Measurements from ENCODE around the gene HNRNPA0.

Gene HNRNPA0

DNA sequence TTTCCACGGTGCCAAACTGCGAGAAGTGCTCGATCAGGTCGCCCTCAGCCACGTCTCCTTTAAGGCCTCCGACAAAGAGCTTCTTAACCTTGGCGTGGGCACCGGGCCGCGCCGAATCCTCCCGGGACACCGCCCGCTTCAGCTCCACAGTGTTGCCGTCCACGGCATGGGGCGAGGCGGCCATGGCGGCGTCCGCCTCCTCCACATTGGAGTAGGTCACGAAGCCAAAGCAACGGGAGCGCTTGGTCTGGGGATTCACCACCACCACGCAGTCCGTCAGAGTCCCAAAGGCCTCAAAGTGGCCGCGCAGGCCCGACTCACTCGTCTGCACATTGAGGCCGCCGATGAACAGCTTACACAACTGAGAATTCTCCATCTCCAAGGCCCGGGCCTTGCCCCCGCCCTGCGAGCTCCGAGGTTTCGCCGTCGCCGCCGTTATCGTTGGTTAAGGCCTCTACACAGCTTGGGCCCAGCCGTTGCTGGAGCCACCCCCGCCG is 424 bp downstream of the HNRNPA0 start:
- no peak for DNase-seq

DNA sequence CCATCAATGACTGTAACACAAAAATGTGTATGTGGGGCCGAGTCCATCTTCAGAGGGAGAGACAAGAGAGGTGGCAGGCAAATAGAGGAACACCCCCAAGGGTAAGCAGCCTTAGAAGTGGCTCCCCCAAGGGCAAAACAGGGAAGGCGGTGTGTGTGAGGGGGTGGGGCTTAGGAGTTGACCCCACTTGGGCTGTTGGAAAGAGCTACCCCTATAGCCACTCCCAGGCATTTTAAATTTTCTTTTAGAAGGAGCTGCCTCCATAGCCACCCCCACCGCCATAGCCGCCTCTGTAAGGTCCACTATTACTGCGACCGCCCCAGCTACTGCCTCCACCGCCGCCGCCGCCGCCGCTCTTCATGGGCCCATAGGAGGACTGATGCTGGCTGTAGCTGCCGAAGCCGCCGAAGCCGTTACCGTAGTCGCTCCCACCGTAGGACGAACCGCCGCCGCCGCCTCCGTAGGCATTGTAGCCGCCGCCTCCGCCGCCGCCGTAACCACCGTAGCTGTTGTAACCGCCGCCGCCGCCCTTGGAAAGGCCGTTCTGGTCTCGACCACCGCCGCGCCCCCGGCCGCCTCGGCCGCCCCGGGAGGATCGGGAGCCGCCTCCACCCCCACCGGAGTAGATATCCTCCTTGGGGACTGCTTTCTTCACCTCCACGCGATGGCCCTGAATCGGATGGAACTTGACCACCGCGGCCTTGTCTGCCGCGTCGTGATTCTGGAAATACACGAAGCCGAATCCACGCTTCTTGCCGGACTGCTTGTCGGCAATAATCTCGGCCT is 1.1 kb downstream of the HNRNPA0 start:
- DNase-seq = peak; percentile 31

DNA sequence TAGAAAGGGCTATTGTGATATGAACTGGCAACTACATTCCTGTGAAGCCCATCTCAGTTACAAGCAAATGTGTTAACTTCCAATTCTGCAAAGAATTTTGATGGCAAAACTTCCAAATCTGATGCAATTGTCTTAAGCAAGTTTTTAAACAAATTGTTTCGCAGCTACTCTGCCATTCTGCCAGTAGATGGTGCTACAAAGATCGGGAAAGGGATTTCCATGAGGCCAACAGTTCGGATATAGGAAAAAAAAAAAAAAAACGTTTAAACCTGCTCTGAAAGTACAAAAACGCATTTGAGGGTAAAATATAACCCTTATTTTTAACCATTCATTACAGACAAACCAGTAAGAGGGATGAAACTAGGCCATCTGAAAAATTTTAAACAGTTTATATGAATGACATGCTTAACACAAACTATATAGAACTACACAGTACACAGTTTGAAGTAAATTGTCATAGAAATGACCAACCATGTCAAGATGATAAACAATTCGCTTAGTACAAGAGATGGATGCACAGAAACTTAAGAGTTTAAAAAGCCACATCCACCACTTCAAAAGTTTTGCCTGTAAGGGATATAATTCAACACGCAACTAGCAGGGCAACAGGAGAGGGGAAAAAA is 2.2 kb downstream of the HNRNPA0 start:
- DNase-seq = peak; percentile 65

DNA sequence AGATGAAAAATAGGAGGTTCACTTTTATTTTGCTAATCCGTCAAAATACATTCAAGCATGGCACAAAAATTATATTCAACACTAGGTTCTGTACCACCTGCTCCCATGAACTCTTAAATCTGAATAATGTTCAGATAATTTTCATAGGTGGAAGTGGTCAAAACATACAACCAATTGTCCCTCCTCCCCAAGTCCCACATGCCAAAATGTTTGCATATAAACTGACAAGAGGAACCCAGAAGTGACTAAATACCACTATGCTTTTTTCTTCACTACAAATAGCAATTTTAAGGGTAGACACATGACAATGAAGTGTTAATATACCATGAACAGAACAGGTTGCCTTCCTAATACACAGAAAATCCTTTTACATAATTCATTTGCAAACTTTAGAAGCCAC is 3.7 kb downstream of the HNRNPA0 start:
- DNase-seq = no peak

DNA sequence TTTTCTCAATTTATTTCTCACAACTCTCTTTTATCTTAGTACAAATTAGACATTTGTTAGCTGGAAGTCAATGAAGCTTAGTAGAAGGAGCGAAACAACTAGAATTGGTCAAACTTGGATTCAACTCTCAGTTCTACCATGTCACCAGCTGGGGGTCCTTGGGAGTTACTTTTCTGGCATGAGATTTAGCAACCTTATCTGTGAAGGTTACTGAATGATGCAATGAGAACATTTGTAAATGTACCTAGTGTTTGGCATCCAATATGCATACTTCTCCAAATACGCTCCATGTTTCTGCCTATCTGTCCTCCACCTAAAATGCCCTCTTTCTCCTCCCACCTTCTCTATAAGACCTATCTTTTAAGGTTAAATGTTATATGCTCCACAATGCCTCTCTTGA is 6.3 kb downstream of the HNRNPA0 start:
- no peak for DNase-seq

DNA sequence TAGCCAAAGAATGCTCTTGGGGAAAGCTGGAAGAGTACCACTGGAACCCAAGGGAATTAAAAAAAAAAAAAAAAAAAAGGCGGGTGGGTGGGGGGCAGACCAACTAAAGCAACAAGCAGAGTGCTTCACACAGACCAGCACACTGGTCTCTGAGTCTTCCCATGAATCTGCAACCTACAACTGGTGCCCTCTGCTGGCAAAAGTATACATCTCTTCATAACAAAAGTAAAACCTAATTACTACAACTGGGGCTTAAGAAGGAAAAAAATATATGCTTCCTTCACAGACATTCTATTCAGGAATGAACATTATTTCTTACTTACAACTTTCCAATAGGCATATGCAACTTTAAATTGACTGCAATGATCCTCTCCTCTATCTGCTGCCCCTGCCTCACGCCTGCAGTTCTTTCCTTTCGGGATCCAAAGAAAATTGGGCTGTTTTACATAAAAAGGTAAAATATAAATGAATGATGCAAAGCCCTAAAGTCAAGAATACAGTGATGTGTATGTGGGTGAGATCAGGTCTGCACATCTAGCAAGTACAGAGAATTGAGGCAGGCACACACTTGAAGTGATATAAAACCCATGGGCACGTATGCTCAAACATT is 11.0 kb downstream of the HNRNPA0 start:
- peak; percentile 52 for DNase-seq

DNA sequence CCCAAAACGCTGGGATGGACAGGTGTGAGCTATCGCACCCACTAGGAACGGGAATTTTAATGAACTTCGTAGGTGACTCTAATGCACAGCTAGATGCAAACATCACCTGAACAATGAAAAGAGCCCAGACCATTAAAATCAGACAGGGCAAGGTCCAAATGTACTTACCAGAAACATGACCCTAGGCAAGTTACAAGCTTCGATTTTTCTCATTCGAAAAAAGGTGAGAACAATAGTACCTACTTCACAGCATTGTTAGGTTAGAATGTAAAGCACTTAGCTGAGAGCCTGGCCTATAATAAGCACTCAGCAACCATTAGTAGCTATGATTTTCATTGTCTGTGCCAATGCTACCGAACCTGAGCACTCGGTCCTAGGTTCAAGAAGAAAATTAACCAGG is 12.4 kb downstream of the HNRNPA0 start:
- DNase-seq = no peak

DNA sequence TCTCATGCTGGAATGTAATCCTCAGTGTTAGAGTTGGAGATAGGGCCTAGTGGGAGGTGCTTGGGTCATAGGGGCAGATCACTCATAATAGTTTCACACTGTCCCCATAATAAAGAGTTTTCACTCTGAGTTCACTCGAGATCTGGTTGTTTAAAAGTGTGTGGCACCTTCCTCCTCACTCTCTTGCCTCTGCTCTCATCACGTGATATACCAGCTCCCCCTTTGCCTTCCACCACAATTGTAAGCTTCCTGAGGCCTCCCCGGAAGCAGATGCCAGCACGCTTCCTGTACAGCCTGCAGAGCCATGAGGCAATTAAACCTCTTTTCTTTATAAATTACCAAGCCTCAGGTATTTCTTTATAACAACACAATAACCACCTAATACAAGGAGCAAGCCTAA is 14.4 kb downstream of the HNRNPA0 start:
- DNase-seq = no peak

DNA sequence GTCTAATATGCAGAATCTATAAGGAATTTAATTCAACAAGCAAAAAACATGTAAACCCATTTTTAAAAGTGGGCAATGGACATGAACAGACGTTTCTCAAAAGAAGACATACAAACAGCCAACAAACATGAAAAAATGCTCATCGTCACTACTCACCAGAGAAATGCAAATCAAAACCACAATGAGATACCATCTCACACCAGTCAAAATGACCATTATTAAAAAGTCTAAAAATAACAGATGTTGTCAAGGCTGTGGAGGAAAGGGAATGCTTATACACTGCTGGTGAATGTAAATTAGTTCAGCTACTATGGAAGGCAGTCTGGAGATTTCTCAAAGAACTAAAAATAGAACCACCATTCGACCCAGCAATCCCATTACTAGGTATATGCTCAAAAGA is 15.2 kb downstream of the HNRNPA0 start:
- no peak for DNase-seq

DNA sequence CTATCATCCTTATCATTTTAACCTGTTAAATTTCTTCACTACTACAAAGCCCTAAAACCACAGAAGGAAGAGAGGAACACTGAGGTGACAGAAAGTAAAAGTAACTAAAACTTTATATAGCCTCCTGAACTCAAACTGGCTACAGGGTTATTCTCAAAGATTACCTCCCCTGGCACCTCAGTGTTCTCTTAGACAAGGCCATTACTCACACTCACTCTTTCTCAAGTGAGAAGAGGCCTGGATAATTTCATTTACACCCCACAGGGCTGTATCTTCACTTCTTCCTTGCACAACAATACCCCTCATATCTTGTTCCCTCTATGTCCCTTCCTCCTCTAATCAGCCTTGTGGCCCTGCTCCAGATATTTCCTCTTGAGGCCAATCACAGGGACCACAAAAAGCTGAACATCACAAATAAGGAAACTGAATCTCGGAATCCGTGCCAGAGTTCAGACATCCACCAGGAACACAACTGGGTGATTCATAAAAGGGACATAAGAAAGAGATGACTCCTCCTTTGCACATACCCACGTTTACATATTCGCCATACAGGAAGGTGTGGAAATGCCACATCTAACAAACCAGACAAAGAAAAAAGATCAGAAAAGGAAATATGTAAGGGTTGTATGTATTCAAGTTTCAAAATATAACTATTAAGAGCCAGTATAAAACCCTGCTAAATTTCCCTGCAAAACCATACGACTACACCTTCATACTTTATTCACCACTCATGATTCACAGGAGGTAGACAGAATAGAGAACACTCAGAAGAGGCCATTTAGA is 16.6 kb downstream of the HNRNPA0 start:
- DNase-seq = peak; percentile 60

DNA sequence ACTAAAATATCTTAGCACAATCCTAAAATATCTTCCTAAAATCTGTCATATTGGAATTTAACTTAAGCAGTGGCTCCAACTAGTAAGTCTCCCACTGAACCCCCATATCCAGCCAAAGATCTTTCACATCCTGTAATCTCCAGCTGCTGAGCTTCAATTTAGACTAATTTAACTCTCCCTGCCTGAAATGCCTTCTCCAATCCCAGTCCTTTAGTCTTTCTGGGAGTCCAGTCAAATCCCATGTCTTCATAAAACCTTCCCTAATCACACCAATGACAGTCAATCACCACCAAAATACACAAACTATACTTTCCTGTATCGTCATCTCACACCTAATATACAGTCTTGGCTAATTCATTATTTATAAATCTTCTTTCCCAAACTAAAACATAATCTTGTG is 17.7 kb downstream of the HNRNPA0 start:
- no peak for DNase-seq

DNA sequence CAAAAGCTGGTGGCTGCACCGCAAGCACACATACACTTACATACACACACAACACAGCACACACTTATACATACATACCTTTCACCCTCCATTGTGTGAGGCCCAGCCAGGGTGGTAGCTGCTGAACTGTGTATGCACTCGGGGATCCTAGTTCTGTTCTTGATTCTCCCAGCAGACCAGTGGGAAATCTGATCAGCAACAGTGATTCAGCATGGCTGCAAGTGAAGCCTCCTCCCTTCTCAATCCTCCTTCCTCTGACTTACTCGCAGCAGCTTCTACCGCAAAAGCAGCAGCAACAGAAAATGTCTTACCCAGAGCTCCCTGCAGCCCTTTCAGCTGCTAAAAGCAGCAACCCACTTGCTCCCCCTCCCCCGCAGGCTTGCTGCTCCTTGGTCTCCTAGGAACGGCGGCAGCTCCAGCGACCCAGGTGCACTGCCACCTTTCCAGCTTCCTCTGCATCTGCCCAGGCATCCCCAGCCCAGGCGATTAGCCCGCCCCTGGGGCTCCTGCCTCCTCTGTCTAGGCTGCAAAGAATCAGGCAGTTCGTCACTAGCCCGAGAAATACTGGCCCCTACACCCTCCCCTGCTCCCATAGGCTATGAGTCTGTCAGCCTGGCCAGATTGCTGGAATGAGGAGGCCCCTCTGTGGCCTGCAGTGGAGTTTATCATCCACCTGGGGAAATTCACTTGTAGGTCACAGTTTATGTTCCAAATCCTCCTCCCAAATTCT is 18.4 kb downstream of the HNRNPA0 start, which contains the start of gene KLHL3:
KLHL3 (minus strand) TSS at position 535 of the 730 bp plus-strand sequence; CDS start at position 92, 443 bp downstream.
- DNase-seq = no peak

DNA sequence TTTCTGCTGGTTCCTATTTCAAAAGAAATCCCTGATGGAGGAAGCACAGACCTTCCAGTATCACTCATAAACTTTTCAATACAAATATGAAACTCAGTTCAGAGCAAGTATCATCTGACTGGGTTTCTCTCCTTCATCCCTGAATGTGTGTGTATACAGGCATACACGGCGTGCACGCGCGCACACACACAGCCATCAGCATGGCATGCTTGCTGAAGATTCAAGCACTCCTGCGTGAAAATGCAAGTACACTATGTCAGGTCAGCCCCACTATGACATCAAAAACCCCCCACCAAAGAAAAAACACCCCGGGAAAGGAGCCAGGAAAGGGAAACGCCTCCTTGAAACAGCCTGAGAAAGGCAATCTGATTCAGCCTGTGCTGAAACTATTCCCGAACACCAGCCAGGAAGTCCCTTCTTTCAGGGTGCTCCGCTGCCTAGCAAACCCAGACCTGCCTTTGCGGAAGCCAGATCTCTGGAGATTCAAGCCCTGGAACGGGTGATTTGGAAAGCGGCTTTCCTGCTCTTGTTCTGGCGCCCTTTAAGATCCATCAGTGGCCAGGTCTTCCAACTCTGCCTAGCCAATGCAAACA is 19.1 kb downstream of the HNRNPA0 start:
- DNase-seq = no peak

DNA sequence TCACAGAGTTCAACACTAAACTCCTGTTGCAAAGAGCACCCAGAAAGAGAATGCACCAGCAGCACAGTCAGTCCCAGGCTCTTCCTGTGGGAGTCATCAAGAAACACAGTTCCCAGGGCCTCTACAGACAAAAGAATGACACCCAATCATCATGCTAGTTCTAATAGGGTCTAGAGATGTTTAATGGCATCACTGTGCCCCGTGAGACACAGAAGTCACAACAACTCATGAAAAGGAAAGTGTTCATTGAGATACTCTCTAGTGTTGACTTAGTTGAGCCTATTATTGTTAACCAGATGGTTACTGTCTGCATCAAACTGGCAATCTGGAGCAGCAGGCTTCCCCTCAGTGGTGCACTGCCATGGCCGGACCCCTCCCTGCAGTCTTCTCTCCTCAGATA is 19.8 kb downstream of the HNRNPA0 start:
- DNase-seq = no peak

DNA sequence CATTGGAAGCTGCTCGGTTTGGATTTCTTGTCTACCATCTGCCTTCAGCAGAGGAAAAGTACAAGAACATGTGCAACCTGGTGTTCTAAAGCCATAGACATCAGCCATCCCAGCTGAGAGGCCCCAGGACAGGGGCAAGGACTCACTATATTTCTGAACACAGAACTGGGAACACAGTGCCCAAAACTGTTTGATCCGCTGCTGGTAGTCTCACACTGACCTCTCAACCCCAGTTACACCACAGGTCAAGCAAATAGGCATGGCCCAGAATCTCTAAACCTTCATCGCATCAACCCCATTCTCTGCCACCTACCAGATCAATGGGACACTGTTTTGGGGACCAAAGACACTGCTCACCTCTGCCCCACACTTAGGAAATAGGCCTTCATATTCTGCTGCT is 20.2 kb downstream of the HNRNPA0 start:
- DNase-seq = no peak

DNA sequence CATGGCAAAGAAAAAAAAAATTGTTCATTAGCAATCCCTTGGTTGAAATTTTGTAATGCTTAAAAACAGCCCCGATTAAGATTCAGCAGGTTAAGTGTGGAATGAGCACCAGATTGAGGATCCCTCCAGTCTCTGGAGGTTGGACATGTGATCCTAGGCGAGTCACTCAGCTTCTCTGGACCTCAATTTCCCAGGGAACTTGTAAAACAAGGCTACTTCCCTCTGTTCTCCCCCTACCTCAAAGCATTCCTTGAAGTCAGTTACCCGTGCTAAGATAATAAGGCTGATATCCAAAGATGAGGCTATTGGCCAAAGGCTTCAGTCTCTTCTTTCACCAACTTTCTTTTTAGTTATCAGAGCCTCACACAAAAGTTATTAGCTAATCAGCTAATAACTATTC is 21.2 kb downstream of the HNRNPA0 start:
- DNase-seq = no peak

DNA sequence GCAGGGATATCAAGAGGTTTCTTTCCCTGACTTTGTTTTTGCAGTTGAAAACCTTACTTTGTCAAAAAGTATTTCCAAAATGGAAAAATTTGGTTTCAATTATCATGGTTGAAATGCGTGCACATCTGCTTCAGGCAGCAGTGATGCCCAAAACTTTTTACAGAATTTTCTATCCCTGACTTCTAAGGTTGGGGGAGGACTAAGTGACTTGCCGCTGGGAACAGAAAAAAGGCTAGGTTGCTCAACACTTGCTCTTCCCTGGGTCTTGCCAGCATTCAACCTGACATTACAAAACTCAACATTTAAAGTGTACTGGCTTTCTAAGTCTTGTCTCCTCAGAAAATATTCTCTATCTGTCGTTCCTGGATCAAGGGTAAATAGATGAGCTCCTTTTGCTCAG is 23.0 kb downstream of the HNRNPA0 start:
- no peak for DNase-seq

DNA sequence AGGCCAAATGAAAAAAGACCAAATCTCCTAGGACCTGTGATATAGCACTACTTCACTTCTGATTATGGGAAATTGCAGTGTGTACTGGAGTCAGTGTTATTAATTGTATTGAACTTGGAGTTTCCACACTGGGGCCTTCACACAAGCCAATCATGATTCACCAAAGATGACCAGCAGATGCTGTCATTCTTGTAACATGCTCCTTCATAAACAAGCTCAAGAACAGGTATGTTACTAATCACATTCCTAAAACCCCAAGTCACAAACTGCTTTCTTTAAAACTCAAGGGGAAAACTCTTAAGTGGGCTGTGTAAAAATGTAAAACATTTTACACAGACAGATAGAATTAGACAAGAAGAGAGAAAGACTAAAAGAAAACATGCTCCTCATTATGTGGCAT is 23.8 kb downstream of the HNRNPA0 start:
- DNase-seq = no peak

DNA sequence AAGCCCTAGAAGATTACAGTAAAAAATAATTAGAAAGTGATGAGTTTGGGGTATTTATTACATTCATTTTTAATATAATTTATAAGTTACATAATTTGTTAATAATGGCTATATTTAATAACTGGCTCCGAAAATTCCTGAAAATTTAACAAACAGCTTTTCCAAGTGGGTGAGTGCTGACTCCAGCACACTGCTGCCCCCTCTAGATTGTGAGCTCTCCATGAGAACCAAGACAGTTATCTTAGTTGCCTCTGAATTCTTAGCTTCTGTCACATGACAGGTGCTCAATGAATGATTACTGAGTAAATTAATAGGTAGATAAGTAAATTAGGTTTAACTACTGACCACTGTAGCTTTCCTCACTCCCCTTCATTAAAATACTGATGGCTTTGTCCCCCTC is 26.1 kb downstream of the HNRNPA0 start:
- no peak for DNase-seq

DNA sequence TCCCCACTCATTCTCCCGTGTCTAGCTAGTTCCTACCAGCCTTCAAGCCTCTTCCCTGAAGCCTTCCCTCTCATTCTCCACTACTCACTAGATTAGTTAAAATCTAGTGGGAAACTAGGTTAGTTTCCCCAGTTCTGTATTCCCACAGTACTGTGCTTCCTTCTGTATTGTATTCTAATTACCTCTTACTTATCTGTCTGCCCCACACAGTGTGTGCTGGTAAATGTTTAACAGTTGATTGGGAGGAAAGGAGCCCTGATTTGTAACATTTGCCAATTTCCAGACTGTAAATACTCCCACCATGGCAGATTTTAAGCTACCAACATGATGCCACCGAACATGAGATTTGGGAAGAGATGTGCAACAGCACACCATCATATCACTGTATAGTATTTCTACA is 26.5 kb downstream of the HNRNPA0 start:
- DNase-seq = no peak

DNA sequence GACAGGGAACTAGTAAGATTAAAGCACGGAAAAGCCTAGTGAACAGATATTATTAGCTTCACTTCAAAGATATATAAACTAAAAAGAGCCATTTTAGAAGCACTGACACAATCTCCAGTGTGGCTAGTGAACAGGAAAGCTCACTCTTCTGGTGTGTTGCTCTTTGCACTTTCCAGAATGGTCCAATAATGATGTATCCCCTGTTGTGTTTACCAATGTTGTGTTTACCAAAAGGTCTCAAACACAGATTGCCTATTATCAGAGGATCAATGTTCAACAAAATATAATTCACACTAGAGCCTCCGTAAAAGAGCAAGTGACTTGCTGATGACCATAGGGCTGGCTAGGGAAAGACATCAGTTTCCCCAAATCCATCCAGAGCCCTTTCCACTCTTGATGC is 29.9 kb downstream of the HNRNPA0 start:
- DNase-seq = no peak

DNA sequence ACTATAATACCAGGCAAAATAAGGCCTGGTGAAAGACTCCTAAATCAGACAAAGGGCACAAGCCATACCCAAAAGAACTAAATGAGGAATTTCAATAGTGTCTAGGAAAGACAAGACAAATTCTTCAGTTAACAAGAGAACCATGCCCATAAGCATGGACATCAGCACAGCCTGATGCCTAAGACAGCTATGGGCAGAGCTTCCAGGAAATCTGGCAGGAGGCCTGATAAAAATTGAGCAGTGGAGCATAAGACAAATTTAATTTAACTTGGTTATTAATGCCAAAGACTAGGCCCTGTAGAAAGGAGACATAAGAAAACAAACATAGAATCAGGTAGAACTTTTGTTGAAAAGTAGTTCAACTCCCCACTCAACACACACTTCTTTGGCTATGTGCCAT is 35.6 kb downstream of the HNRNPA0 start:
- DNase-seq = no peak
